HUES48 (cell line): ENCODE results near the gene CUX1.
"Not testable (repeated sequence)": the region's sequence is repeated elsewhere in the genome, so short reads cannot be mapped to it uniquely, and the experiment has no call there.

Experiments used
- H3K27ac ChIP-seq: one replicate; pipeline ENCODE4 v1.7.0; 2013; ENCODE audit warnings: low read depth, low read length, inconsistent platforms
- H3K27me3 ChIP-seq: 2 replicates; pipeline ENCODE4 v1.6.1; 2013; ENCODE audit warnings: mild to moderate bottlenecking, low read length; ENCODE audit not compliant: control insufficient read depth, insufficient read depth
- H3K36me3 ChIP-seq: 2 replicates; pipeline ENCODE4 v1.6.1; 2013; ENCODE audit warnings: low read length; ENCODE audit not compliant: control insufficient read depth, insufficient read depth
- H3K4me1 ChIP-seq: 2 replicates; pipeline ENCODE4 v1.6.1; 2013; ENCODE audit warnings: mild to moderate bottlenecking, low read length; ENCODE audit not compliant: control insufficient read depth, insufficient read depth
- H3K4me3 ChIP-seq: 2 replicates; pipeline ENCODE4 v1.5.1; 2013; ENCODE audit warnings: mild to moderate bottlenecking, low read depth, low read length
- H3K9ac ChIP-seq: 2 replicates; pipeline ENCODE4 v1.6.1; 2013; ENCODE audit warnings: mild to moderate bottlenecking, low read depth, low read length, moderate library complexity
- H3K9me3 ChIP-seq: 2 replicates; pipeline ENCODE4 v1.6.1; 2013; ENCODE audit warnings: low read length; ENCODE audit not compliant: control insufficient read depth, insufficient read depth

CUX1 gene

GRCh38 chr7:102319671-102320070 is 502.2 kb downstream of the CUX1 start:
- Histone ChIP-seq H3K4me1 (peaks cover 8% of the 10 kb centered on the region; the same call in 1 of the 2 replicates), H3K9me3 (no peaks in the 10 kb centered on the region), H3K4me3 (no peak overlapping the region), H3K36me3 (peaks cover 10% of the 10 kb centered on the region), H3K9ac (no peak overlapping the region), H3K27me3 (no peaks in the 10 kb centered on the region), H3K27ac (no peak overlapping the region)

- peaks cover 6% of the 10 kb centered on the region; the same call in 1 of the 2 replicates for H3K36me3 ChIP-seq
- H3K27ac ChIP-seq, result no peak overlapping the region
- peaks cover 8% of the 10 kb centered on the region; the same call in 1 of the 2 replicates for H3K4me1 ChIP-seq
- H3K27me3 ChIP-seq, result no peaks in the 10 kb centered on the region
- no peaks in the 10 kb centered on the region for H3K9me3 ChIP-seq
- H3K9ac ChIP-seq, result no peak overlapping the region
- H3K4me3 ChIP-seq, result no peak overlapping the region
These were observed 502.8 kb downstream of the CUX1 start for GRCh38 chr7:102320181-102320580.

GRCh38 chr7:102320601-102321350 is 503.4 kb downstream of the CUX1 start:
- Histone ChIP-seq H3K27me3 (no peaks in the 10 kb centered on the region), H3K27ac (no peak overlapping the region), H3K4me3 (peak overlapping the region; percentile 25; the same call in 1 of the 2 replicates), H3K4me1 (peaks cover 8% of the 10 kb centered on the region; the same call in 1 of the 2 replicates), H3K9ac (no peak overlapping the region), H3K36me3 (0 out of 2 replicates have a peak, but pooled peaks cover 5% of the 10 kb centered on the region), H3K9me3 (no peaks in the 10 kb centered on the region)

- 0 out of 2 replicates have a peak, but pooled peaks cover 5% of the 10 kb centered on the region for H3K36me3 ChIP-seq
- peak overlapping the region; percentile 25; the same call in 1 of the 2 replicates for H3K4me3 ChIP-seq
- H3K27me3 ChIP-seq, result no peaks in the 10 kb centered on the region
- no peak overlapping the region for H3K27ac ChIP-seq
- H3K4me1 ChIP-seq, result peaks cover 8% of the 10 kb centered on the region; the same call in 1 of the 2 replicates
- H3K9me3 ChIP-seq, result no peaks in the 10 kb centered on the region
- H3K9ac ChIP-seq, result no peak overlapping the region
These were observed 504.1 kb downstream of the CUX1 start for GRCh38 chr7:102321351-102322201.

DNA sequence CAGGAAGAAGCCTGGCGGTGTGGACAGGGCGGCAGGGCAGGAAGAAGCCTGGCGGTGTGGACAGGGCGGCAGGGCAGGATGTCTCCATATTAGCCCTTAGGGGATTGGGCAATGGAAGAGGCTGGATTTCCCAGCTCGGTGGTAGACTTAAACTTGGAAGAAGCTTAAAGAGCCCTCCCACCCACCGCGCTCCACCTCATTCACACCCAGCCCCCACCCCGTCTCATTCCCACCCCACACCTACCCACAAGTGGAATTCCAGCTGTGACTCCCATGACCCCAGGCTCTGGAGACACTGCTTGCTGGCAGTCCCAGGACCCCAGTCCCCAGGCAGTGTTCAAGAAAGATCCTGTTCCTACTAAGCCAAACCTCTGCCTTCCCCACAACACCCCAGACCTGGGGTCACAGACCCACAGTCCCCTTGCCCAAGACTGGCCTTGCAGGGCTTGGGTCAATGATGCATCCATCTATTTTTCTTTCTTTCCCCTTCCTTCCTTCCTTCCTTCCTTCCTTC is 504.8 kb downstream of the CUX1 start:
- Histone ChIP-seq H3K9ac (no peak overlapping the region), H3K4me3 (no peak overlapping the region), H3K27me3 (no peaks in the 10 kb centered on the region), H3K36me3 (0 out of 2 replicates have a peak, but pooled peaks cover 5% of the 10 kb centered on the region), H3K4me1 (peaks cover 8% of the 10 kb centered on the region; the same call in 1 of the 2 replicates), H3K27ac (no peak overlapping the region), H3K9me3 (no peaks in the 10 kb centered on the region)

DNA sequence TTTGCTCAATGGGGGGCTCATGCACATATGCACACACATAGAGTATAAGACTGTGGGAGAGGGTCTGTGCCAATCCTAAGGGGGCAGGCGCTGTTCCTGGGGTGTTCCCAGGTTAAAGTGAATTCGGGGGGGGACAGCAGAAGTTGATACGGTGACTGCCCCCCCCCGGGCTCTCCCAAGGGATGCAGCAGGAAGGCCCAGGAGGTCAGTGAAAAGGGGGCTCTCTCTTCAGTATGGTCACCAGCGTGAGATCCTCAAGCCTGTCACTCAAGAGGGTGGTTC is 506.4 kb downstream of the CUX1 start:
- Histone ChIP-seq H3K27ac (no peak overlapping the region), H3K4me1 (peaks cover 12% of the 10 kb centered on the region; the same call in 1 of the 2 replicates), H3K36me3 (0 out of 2 replicates have a peak, but pooled peaks cover 2% of the 10 kb centered on the region), H3K9ac (no peak overlapping the region), H3K9me3 (no peaks in the 10 kb centered on the region), H3K4me3 (no peak overlapping the region), H3K27me3 (no peaks in the 10 kb centered on the region)

DNA sequence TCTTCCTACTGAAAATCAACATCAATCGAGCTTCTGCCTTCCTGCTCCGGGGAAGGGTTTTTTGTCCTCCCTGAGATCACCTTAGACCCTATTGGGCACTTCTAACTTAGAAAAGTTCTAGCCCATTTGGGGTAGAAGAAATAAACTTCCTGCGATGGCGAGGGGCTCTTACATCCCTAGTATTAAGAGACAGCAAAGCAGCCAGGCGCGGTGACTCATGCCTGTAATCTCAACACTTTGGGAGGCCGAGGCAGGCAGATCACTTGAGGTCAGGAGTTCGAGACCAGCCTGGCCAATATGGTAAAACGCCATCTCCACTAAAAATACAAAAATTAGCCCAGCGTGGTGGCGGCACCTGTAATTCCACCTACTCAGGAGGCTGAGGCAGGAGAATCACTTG is 507.7 kb downstream of the CUX1 start:
- H3K9me3 ChIP-seq, H3K4me3 ChIP-seq, H3K27me3 ChIP-seq, H3K9ac ChIP-seq, H3K27ac ChIP-seq, H3K36me3 ChIP-seq: not testable (repeated sequence)
- peaks cover 12% of the 10 kb centered on the region; the same call in 1 of the 2 replicates for H3K4me1 ChIP-seq

DNA sequence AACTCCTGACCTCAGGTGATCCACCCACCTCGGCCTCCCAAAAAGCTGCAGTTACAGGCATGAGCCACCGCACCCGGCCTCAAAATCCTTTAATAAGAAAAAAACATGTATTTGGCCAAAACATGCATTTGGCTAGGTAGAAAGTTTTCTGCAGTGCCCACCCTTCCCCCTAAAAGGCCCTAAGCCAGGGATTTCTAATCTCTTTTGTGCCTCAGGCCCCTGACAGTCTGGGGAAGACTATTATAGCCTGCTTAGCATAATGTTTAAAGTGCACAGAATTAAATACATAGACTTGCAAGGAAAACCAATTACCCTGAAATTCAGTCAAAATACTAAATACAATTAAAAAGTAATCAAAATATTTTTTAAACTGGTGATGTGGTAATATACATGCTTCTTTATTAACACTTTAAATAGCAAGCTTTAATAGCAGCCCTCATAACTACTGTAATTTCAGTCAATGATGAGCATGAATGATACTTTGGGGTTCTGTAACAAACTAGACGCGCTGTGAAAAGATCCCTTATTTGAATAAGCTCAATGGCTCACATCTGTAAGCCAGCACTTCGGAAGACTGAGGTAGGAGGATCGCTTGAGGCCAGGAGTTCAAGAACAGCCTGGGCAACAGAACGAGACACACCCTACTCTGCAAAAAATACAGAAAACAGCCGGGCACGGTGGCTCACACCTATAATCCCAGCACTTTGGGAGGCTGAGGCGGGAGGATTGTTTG is 508.9 kb downstream of the CUX1 start:
- H3K27ac ChIP-seq, result no peak overlapping the region
- no peaks in the 10 kb centered on the region for H3K27me3 ChIP-seq
- no peak overlapping the region for H3K4me3 ChIP-seq
- no peak overlapping the region for H3K9ac ChIP-seq
- no peaks in the 10 kb centered on the region for H3K36me3 ChIP-seq
- 0 out of 2 replicates have a peak, but pooled peaks cover 6% of the 10 kb centered on the region for H3K4me1 ChIP-seq
- no peaks in the 10 kb centered on the region for H3K9me3 ChIP-seq

- H3K9ac ChIP-seq, H3K4me1 ChIP-seq, H3K27ac ChIP-seq, H3K9me3 ChIP-seq, H3K4me3 ChIP-seq, H3K36me3 ChIP-seq, H3K27me3 ChIP-seq: not testable (repeated sequence)
These were observed 509.8 kb downstream of the CUX1 start for GRCh38 chr7:102327183-102327582.

- not testable (repeated sequence) for H3K9ac ChIP-seq, H3K27ac ChIP-seq
These were observed 511.4 kb downstream of the CUX1 start for GRCh38 chr7:102328863-102329262.

More at GRCh38 chr7:102328863-102329262, 511.4 kb downstream of the CUX1 start:
- not testable (repeated sequence) for H3K4me1 ChIP-seq, H3K27me3 ChIP-seq, H3K4me3 ChIP-seq, H3K9me3 ChIP-seq, H3K36me3 ChIP-seq
